Neural cell (in vitro differentiated cells): ENCODE results near the gene HLTF. TPM values are rescaled to one million over a fixed set of nuclear protein-coding genes. Genes with fewer than 3 reads are reported as not detected.

Experiments
- H2AFZ ChIP-seq: fragments of 200-600, 300-800 bp; sonication (generic), shearing (Covaris generic); 2 replicates; pipeline ENCODE4 v1.6.0; 2014; ENCODE audit warnings: low read depth, mild to moderate bottlenecking, antibody characterized with exemption, low read length, moderate library complexity
- H3F3A ChIP-seq: fragments of 200-600 bp; shearing (Covaris generic); 2 replicates; pipeline ENCODE4 v1.6.1; 2016; ENCODE audit warnings: mild to moderate bottlenecking, moderate library complexity, mixed read lengths, antibody characterized with exemption, low read length; ENCODE audit not compliant: insufficient read depth, poor library complexity, severe bottlenecking
- H3K27ac ChIP-seq: fragments of 200-600, 300-800 bp; sonication (generic), shearing (Covaris generic); 2 replicates; pipeline ENCODE4 v1.5.1; 2014; ENCODE audit warnings: mild to moderate bottlenecking, low read length, moderate library complexity
- H3K27me3 ChIP-seq: fragments of 300-800, 200-600 bp; sonication (generic), shearing (Covaris generic); 2 replicates; pipeline ENCODE4 v1.6.0; 2014; ENCODE audit warnings: mild to moderate bottlenecking, low read depth, low read length, moderate library complexity; ENCODE audit not compliant: insufficient read depth
- H3K36me3 ChIP-seq: fragments of 300-800, 200-600 bp; sonication (generic), shearing (Covaris generic); 2 replicates; pipeline ENCODE4 v1.5.1; 2014; ENCODE audit warnings: mild to moderate bottlenecking, antibody characterized with exemption, low read length, moderate library complexity; ENCODE audit not compliant: insufficient read depth
- H3K4me2 ChIP-seq: fragments of 300-800, 200-600 bp; sonication (generic), shearing (Covaris generic); 2 replicates; pipeline ENCODE4 v1.6.0; 2014; ENCODE audit warnings: mild to moderate bottlenecking, low read length
- H3K4me3 ChIP-seq: fragments of 300-800, 200-600 bp; sonication (generic), shearing (Covaris generic); 2 replicates; pipeline ENCODE4 v1.5.1; 2014; ENCODE audit warnings: mild to moderate bottlenecking, low read length, moderate library complexity
- H3K79me2 ChIP-seq: fragments of 200-600 bp; shearing (Covaris generic); replicated peaks from 2 replicates; pipeline ENCODE4 v1.6.0; 2014; ENCODE audit warnings: mild to moderate bottlenecking, low read length, moderate library complexity; ENCODE audit not compliant: insufficient read depth
- H3K9ac ChIP-seq: fragments of 300-800, 200-600 bp; sonication (generic), shearing (Covaris generic); 2 replicates; pipeline ENCODE4 v1.6.1; 2016; ENCODE audit warnings: mild to moderate bottlenecking, low read length, mixed read lengths
- H3K9me2 ChIP-seq: fragments of 200-600 bp; shearing (Covaris generic); 2 replicates; pipeline ENCODE4 v1.6.1; 2016; ENCODE audit warnings: mild to moderate bottlenecking, low read length, mixed read lengths; ENCODE audit not compliant: insufficient read depth
- H3K9me3 ChIP-seq: fragments of 200-600, 300-800 bp; sonication (generic), shearing (Covaris generic); 2 replicates; pipeline ENCODE4 v1.6.1; 2016; ENCODE audit warnings: mild to moderate bottlenecking, mixed run types, low read length, moderate library complexity, mixed read lengths
- H4K20me1 ChIP-seq: fragments of 200-600 bp; shearing (Covaris generic); 2 replicates; pipeline ENCODE4 v1.6.1; 2016; ENCODE audit warnings: mild to moderate bottlenecking, mixed run types; ENCODE audit not compliant: insufficient read depth
- CTCF ChIP-seq: fragments of 450-650 bp; IDR thresholded peaks from 2 replicates; pipeline ENCODE4 v1.5.1; 2014; ENCODE audit warnings: antibody characterized with exemption, mild to moderate bottlenecking, moderate library complexity; ENCODE audit not compliant: poor library complexity, severe bottlenecking
- EP300 ChIP-seq: fragments of 450-650 bp; conservative IDR thresholded peaks from 2 replicates; pipeline ENCODE4 v1.6.1; 2014; ENCODE audit warnings: antibody characterized with exemption, mild to moderate bottlenecking, moderate library complexity; ENCODE audit not compliant: poor library complexity, severe bottlenecking
- EZH2 ChIP-seq: fragments of 200-600, 300-800 bp; shearing (Covaris generic), sonication (generic); IDR thresholded peaks from 2 replicates; pipeline ENCODE4 v1.6.1; 2014; ENCODE audit warnings: antibody characterized with exemption, low read length, borderline replicate concordance, mild to moderate bottlenecking; ENCODE audit not compliant: insufficient read depth, poor library complexity, severe bottlenecking
- MXI1 ChIP-seq: fragments of 450-650 bp; conservative IDR thresholded peaks from 2 replicates; pipeline ENCODE4 v1.6.1; 2014; ENCODE audit warnings: antibody characterized with exemption, mild to moderate bottlenecking; ENCODE audit not compliant: poor library complexity, severe bottlenecking
- POLR2AphosphoS5 ChIP-seq: IDR thresholded peaks from 2 replicates; pipeline ENCODE4 v1.6.1; 2012
- RAD21 ChIP-seq: fragments of 450-650 bp; conservative IDR thresholded peaks from 2 replicates; pipeline ENCODE4 v1.6.1; 2014; ENCODE audit warnings: antibody characterized with exemption, mild to moderate bottlenecking, moderate library complexity
- REST ChIP-seq: IDR thresholded peaks from 2 replicates; pipeline ENCODE4 v1.6.1; 2012; ENCODE audit warnings: borderline replicate concordance
- SMC3 ChIP-seq: fragments of 450-650 bp; conservative IDR thresholded peaks from 2 replicates; pipeline ENCODE4 v1.6.1; 2014; ENCODE audit warnings: antibody characterized with exemption, mild to moderate bottlenecking, moderate library complexity; ENCODE audit not compliant: poor library complexity
- polyA plus RNA-seq: library from polyadenylated mRNA; depleted of rRNA; stranded (reverse); fragments of >200 nt; gene quantifications from 2 replicates; pipeline ENCODE4 v1.2.3, GENCODE V29; 2014

Gene HLTF
- polyA plus RNA-seq, 1 donor from 2014 or later: 164 TPM

GRCh38 chr3:148998297-148998696 lies 88.0 kb downstream of the HLTF start (continued):
- no peak for TF ChIP-seq MXI1
- TF ChIP-seq EP300: no peak
- TF ChIP-seq SMC3: no peak

GRCh38 chr3:148997623-148998022 lies 88.7 kb downstream of the HLTF start:
- Histone ChIP-seq H4K20me1 (no peaks in the 10 kb centered on the region), H3K9me2 (no peaks in the 10 kb centered on the region), H3K36me3 (no peaks in the 10 kb centered on the region), H3K27ac (no peak overlapping the region), H3K27me3 (no peaks in the 10 kb centered on the region), H3F3A (no peaks in the 10 kb centered on the region), H3K79me2 (no peaks in the 10 kb centered on the region), H3K4me2 (no peak overlapping the region), H2AFZ (no peak overlapping the region), H3K9me3 (no peaks in the 10 kb centered on the region), H3K9ac (no peak overlapping the region), H3K4me3 (no peak overlapping the region)
- no peak for TF ChIP-seq RAD21

- H3K36me3 ChIP-seq: no peaks in the 10 kb centered on the region
- H3K4me2 ChIP-seq: no peak overlapping the region
- H3K9me3 ChIP-seq: no peaks in the 10 kb centered on the region
- no peak for TF ChIP-seq EZH2
- TF ChIP-seq RAD21: no peak
- no peak for TF ChIP-seq POLR2AphosphoS5
- no peak for TF ChIP-seq MXI1
- no peak for TF ChIP-seq REST
- no peak for TF ChIP-seq CTCF
- no peaks in the 10 kb centered on the region for H3F3A ChIP-seq
- no peaks in the 10 kb centered on the region for H4K20me1 ChIP-seq
- H2AFZ ChIP-seq: no peak overlapping the region
- H3K4me3 ChIP-seq: peak overlapping the region; percentile 90
- H3K27ac ChIP-seq: no peak overlapping the region
- H3K79me2 ChIP-seq: no peaks in the 10 kb centered on the region
- no peaks in the 10 kb centered on the region for H3K9me2 ChIP-seq
- H3K27me3 ChIP-seq: peaks cover 12% of the 10 kb centered on the region
- no peak overlapping the region for H3K9ac ChIP-seq
Observed at GRCh38 chr3:148992635-148993255, 93.6 kb downstream of the HLTF start.
